Activated gamma-delta T cell (primary cell): ENCODE data around the gene HDHD3.

Source experiments
- DNase-seq: peaks from one replicate; lab custom pipeline; 2025; lab: John Stamatoyannopoulos, UW

The HDHD3 gene

DNA sequence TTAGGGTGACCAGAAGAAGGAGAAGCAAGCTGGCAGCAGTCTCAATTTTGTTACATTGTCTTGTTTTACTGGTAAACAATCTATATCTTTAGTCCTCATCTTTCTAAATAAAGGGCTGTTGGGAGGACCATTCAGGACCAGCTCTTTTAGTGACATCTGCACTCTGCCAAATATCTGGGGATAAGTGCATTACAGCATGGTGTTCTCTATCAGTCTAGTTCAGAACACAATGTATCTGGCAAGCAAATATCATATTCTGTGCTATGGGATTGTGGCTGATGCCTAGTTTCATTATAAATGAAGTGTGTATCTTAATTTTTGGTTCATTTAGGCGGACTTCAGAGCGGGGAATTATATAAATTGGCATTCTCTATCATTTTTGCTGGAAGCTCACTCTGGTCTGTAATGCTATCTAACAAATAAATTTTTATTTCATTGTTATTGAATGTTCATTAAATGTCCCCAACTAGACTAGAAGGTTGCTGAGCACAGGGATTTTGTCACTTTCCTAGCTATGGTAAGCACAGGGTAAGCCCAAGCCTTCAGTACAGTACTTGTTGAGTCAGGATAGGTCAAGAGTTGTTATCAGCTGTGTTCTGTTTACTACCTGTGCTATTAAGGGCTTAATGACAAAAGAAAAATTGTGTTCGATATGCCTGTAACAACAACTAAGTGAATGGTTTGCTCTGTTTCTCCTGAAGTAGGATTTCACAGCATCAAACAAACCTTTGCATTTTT, 48.6 kb downstream of the HDHD3 start:
- DNase-seq = no peak

- DNase-seq = no peak
These were observed 50.6 kb downstream of the HDHD3 start for GRCh38 chr9:113326230-113326629.
